COLO668 (cell line): ENCODE results near the gene AHCTF1.
A peak's percentile ranks its signal among the peaks of the same experiment; 100 is the strongest.
"Not testable (repeated sequence)": the region's sequence is repeated elsewhere in the genome, so short reads cannot be mapped to it uniquely, and the experiment has no call there.

Experiments
- DNase-seq: peaks from one replicate; lab custom pipeline; 2025; ENCODE audit not compliant: unreplicated experiment; lab: John Stamatoyannopoulos, UW

The AHCTF1 gene

GRCh38 chr1:246923900-246924299 is 7.8 kb downstream of the AHCTF1 start:
- no peak for DNase-seq

- DNase-seq, result no peak
These were observed 8.3 kb downstream of the AHCTF1 start for GRCh38 chr1:246923482-246923881.

- no peak for DNase-seq
These were observed 10.3 kb downstream of the AHCTF1 start for GRCh38 chr1:246921481-246921880.

GRCh38 chr1:246919902-246920301 is 11.8 kb downstream of the AHCTF1 start:
- no peak for DNase-seq

GRCh38 chr1:246916026-246916923 is 15.5 kb downstream of the AHCTF1 start:
- not testable (repeated sequence) for DNase-seq

- peak; percentile 11 for DNase-seq
These were observed 24.3 kb downstream of the AHCTF1 start for GRCh38 chr1:246907472-246907871.

GRCh38 chr1:246906833-246907232 is 24.9 kb downstream of the AHCTF1 start:
- DNase-seq, result no peak

- no peak for DNase-seq
These were observed 29.9 kb downstream of the AHCTF1 start for GRCh38 chr1:246901874-246902273.

GRCh38 chr1:246897302-246897701 is 34.4 kb downstream of the AHCTF1 start:
- no peak for DNase-seq

- DNase-seq, result no peak
These were observed 38.4 kb downstream of the AHCTF1 start for GRCh38 chr1:246893191-246893939.

GRCh38 chr1:246891105-246891504 is 40.6 kb downstream of the AHCTF1 start:
- DNase-seq, result no peak

- no peak for DNase-seq
These were observed 43.2 kb downstream of the AHCTF1 start for GRCh38 chr1:246888522-246888921.

- DNase-seq, result not testable (repeated sequence)
These were observed 46.4 kb downstream of the AHCTF1 start for GRCh38 chr1:246885389-246885788.

- DNase-seq, result no peak
These were observed 53.2 kb downstream of the AHCTF1 start for GRCh38 chr1:246878551-246878950.

- no peak for DNase-seq
These were observed 55.3 kb downstream of the AHCTF1 start for GRCh38 chr1:246876431-246876830.

- DNase-seq, result no peak
These were observed 56.4 kb downstream of the AHCTF1 start for GRCh38 chr1:246875041-246876026.

GRCh38 chr1:246865921-246866320 is 65.8 kb downstream of the AHCTF1 start:
- no peak for DNase-seq

GRCh38 chr1:246863791-246864190 is 68.0 kb downstream of the AHCTF1 start:
- not testable (repeated sequence) for DNase-seq

GRCh38 chr1:246860401-246860800 is 71.3 kb downstream of the AHCTF1 start:
- no peak for DNase-seq

GRCh38 chr1:246856371-246856770 is 75.4 kb downstream of the AHCTF1 start:
- no peak for DNase-seq

GRCh38 chr1:246850640-246851039 is 81.1 kb downstream of the AHCTF1 start:
- not testable (repeated sequence) for DNase-seq
